ENCODE results near the gene LMOD3. TPM values are rescaled to one million over a fixed set of nuclear protein-coding genes. Genes with fewer than 3 reads are reported as not detected.

LMOD3 gene
- total and polyA plus RNA-seq, 9 of the 15 experiments (the other 6 are each of a cell fraction or from before 2014, with no cell fraction given), result 0.03 TPM; not detected in 8

DNA sequence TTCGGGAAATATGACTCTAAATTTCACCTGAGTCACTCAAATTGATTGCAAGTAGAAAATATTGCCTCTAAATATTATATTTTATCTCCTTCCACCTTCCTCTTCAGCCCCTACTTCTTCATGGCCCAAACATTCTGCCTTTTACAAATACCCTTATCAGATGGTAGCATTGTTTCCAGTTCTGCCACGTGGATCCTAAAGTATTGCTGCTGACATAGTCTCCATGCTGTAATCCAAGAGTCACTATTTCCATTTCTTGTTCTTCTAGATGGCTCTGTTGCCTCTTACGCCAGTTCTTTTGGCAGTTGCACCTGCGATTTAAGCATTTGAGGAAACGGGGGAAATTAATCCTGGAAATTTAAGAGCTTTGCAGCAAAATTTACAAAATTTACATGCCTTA is 13.6 kb downstream of the LMOD3 start:
- ATAC-seq (peak; percentile 58; the same call in 1 of the 3 replicates), FAIRE-seq (peak; percentile 11), DNase-seq (ENCODE audit: extremely low read depth in 1 of 4, low spot score in 3 of 4) (peak in 2 of 4 experiments; percentile 11 to 20)
- 33% methylated on average over 5 of the region's 5 CpGs for WGBS (ENCODE audit: insufficient coverage, low coverage, missing lambda C conversion rate)
- H3K4me1 ChIP-seq (replicated peaks in 1 of 2; ENCODE audit: control insufficient read depth in 2 of 2, insufficient read depth in 2 of 2, low read length in 2 of 2), result peaks cover 0 to 15% of the 10 kb centered on the region in 2 experiments; a peak in 3 of 5 replicates
- peak overlapping the region; percentile 86 for H2AFZ ChIP-seq (ENCODE audit: low read depth, low read length)
- no peaks in the 10 kb centered on the region for H3K27me3 ChIP-seq (ENCODE audit: control insufficient read depth in 2 of 2, insufficient read depth in 2 of 2, low read length in 2 of 2)
- in situ Hi-C loops (cut with MboI), result no loop called here
- intact Hi-C loops (cut with micrococcal nuclease), result no loop called here
- no peak overlapping the region for H3K4me2 ChIP-seq (ENCODE audit: insufficient read depth, low read length)
- H3K36me3 ChIP-seq (ENCODE audit: control insufficient read depth, insufficient read depth, low read length), result peaks cover 7% of the 10 kb centered on the region; the same call in 1 of the 3 replicates
- no peaks in the 10 kb centered on the region for H3K9me1 ChIP-seq (ENCODE audit: control insufficient read depth, insufficient read depth, low read length)
- H3K9ac ChIP-seq (ENCODE audit: insufficient read depth in 1 of 2, low read depth in 2 of 2, low read length in 2 of 2), result no peak overlapping the region
- H4K20me1 ChIP-seq (replicated peaks; ENCODE audit: control insufficient read depth, insufficient read depth, low read length), result no peaks in the 10 kb centered on the region
- ChIA-PET POLR2A (interaction anchor here (0.7 to 1.4 kb wide), 2 partner anchors 17 to 26 kb away, joined by 3 to 4 read pairs; no protein-coding TSS in a partner anchor), CTCF (ENCODE audit: low intra/inter-chr PET ratio) (no interaction called here)
- BruUV-seq (replicated peaks), result no TSS peak
- no peak overlapping the region for H3K4me3 ChIP-seq
- H3K27ac ChIP-seq (ENCODE audit: extremely low read depth, low read depth, low read length), result 0 out of 3 replicates have a peak overlapping the region, but pooled peaks have one; percentile 26
- no peaks in the 10 kb centered on the region for H3K79me2 ChIP-seq (ENCODE audit: control insufficient read depth, insufficient read depth, low read length)
- H3K9me3 ChIP-seq (replicated peaks; ENCODE audit: control insufficient read depth, insufficient read depth, low read depth, low read length), result no peaks in the 10 kb centered on the region
- TF ChIP-seq, protein P1, sequence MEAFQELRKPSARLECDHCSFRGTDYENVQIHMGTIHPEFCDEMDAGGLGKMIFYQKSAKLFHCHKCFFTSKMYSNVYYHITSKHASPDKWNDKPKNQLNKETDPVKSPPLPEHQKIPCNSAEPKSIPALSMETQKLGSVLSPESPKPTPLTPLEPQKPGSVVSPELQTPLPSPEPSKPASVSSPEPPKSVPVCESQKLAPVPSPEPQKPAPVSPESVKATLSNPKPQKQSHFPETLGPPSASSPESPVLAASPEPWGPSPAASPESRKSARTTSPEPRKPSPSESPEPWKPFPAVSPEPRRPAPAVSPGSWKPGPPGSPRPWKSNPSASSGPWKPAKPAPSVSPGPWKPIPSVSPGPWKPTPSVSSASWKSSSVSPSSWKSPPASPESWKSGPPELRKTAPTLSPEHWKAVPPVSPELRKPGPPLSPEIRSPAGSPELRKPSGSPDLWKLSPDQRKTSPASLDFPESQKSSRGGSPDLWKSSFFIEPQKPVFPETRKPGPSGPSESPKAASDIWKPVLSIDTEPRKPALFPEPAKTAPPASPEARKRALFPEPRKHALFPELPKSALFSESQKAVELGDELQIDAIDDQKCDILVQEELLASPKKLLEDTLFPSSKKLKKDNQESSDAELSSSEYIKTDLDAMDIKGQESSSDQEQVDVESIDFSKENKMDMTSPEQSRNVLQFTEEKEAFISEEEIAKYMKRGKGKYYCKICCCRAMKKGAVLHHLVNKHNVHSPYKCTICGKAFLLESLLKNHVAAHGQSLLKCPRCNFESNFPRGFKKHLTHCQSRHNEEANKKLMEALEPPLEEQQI (IDR thresholded peaks at IDR 0.05), result no peak
- TF ChIP-seq JUND (IDR thresholded peaks at IDR 0.05; ENCODE audit: borderline replicate concordance, low read depth, low read length) (peak; percentile 24; the same call in 1 of the 2 replicates), JUND (tag; IDR thresholded peaks at IDR 0.05; ENCODE audit: borderline replicate concordance, low read depth, low read length) (no peak), CREB3L1 (IDR thresholded peaks at IDR 0.05; ENCODE audit: borderline replicate concordance, low read depth) (0 out of 2 replicates have a peak, but pooled peaks have one; percentile 39), ZNF592 (IDR thresholded peaks at IDR 0.05) (peak; percentile 40; the same call in 1 of the 2 replicates), U2AF1 (optimal IDR thresholded peaks at IDR 0.05; ENCODE audit: low read depth, low read length) (no peak), MYC (IDR thresholded peaks at IDR 0.05; ENCODE audit: low read depth, low read length) (peak; percentile 83), MYC (CRISPR knock-in tag; IDR thresholded peaks at IDR 0.05; ENCODE audit: borderline replicate concordance, low read depth) (no peak), MNT (conservative IDR thresholded peaks at IDR 0.05) (peak in 1 of 2 experiments; percentile 61; a peak in 1 of 4 replicates)

Measured in K562 (cell line).